Body of pancreas (tissue), 4 donors: ENCODE results near the gene ITGB2. TPM values are rescaled to one million over a fixed set of nuclear protein-coding genes. Genes with fewer than 3 reads are reported as not detected.

Experiments
- ATAC-seq: fragments of 150-250 bp; one replicate; pipeline ENCODE4 v1.9.1; 2016
- DNase-seq, 4 donors: peaks; one replicate each; pipeline ENCODE4 v3.0.0-alpha.2; 2019
- H3K27ac ChIP-seq, 4 donors: fragments of 200-600 bp; sonication (generic); 1 replicate in 3 of 4; 2 replicates in 1 of 4; pipeline versions ENCODE4 v1.5.1 to v1.6.1; 2016 to 2019; ENCODE audit warnings: mild to moderate bottlenecking in 1 of 4, mixed read lengths in 1 of 4, moderate library complexity in 1 of 4
- H3K27me3 ChIP-seq, 2 donors: fragments of 200-600 bp; sonication (generic); one replicate each; pipeline ENCODE4 v1.6.0; 2016; ENCODE audit warnings: mild to moderate bottlenecking in 1 of 2
- H3K36me3 ChIP-seq, 2 donors: fragments of 200-600 bp; sonication (generic); replicated peaks in 1 of 2; 2 replicates each; pipeline ENCODE4 v1.5.1; 2016; ENCODE audit warnings: low read depth in 2 of 2; ENCODE audit not compliant: insufficient read depth in 1 of 2
- H3K4me1 ChIP-seq: fragments of 200-600 bp; sonication (generic); one replicate; pipeline ENCODE4 v1.6.0; 2016
- H3K4me3 ChIP-seq, 2 donors: fragments of 200-600 bp; sonication (generic); 1 replicate in 1 of 2; 2 replicates in 1 of 2; pipeline ENCODE4 v1.5.1; 2016 to 2019
- H3K9me3 ChIP-seq, 3 donors: fragments of 200-600 bp; sonication (generic); 1 replicate in 2 of 3; 2 replicates in 1 of 3; pipeline ENCODE4 v1.5.1; 2016
- POLR2A ChIP-seq, 3 donors: fragments of 450-650 bp; IDR thresholded peaks; one replicate each; pipeline ENCODE4 v1.6.1; 2016; ENCODE audit warnings: antibody characterized with exemption in 3 of 3, mild to moderate bottlenecking in 2 of 3
- WGBS, 2 donors: methylation state at CpG; one replicate each; pipeline ENCODE4 v1.1.5; 2017; 5-methylcytosine and 5-hydroxymethylcytosine counted together
- intact Hi-C: fragments of 100-400 bp; cut with DNase I; formaldehyde crosslinking; loops from one replicate; pipeline ENCODE4 v1.15.1; 2023
- total RNA-seq, 2 donors: library from RNA; depleted of rRNA; stranded (reverse); fragments of >200 nt; gene quantifications; one replicate each; pipeline ENCODE4 v1.1.0, GENCODE V29; 2016
- TF ChIP-seq, protein P1 (sequence below), 7 experiments: fragments of 450-650 bp in 4 of 7; fragments of 200-600 bp in 3 of 7; sonication (generic) in 3 of 7; IDR thresholded peaks; one replicate each; pipeline ENCODE4 v1.5.1; 2016 to 2019; ENCODE audit warnings: antibody characterized with exemption in 7 of 7

The ITGB2 gene
- total RNA-seq, 2 donors from 2014 or later = 17.8 to 23.3 TPM

- intact Hi-C loops = no loop called here
- WGBS, 2 donors = 73 to 89% methylated on average over 7 to 8 of the region's 8 CpGs
- Histone ChIP-seq H3K36me3 (no peaks in the 10 kb centered on the region), H3K9me3 (no peaks in the 10 kb centered on the region), H3K4me1 (peaks cover 23% of the 10 kb centered on the region), H3K27ac (no peak overlapping the region), H3K27me3 (no peaks in the 10 kb centered on the region), H3K4me3 (no peak overlapping the region)
- no peak for DNase-seq
- ATAC-seq = no peak
- TF ChIP-seq, protein P1, sequence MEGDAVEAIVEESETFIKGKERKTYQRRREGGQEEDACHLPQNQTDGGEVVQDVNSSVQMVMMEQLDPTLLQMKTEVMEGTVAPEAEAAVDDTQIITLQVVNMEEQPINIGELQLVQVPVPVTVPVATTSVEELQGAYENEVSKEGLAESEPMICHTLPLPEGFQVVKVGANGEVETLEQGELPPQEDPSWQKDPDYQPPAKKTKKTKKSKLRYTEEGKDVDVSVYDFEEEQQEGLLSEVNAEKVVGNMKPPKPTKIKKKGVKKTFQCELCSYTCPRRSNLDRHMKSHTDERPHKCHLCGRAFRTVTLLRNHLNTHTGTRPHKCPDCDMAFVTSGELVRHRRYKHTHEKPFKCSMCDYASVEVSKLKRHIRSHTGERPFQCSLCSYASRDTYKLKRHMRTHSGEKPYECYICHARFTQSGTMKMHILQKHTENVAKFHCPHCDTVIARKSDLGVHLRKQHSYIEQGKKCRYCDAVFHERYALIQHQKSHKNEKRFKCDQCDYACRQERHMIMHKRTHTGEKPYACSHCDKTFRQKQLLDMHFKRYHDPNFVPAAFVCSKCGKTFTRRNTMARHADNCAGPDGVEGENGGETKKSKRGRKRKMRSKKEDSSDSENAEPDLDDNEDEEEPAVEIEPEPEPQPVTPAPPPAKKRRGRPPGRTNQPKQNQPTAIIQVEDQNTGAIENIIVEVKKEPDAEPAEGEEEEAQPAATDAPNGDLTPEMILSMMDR (IDR thresholded peaks at IDR 0.05) = no peak
- no peak for TF ChIP-seq POLR2A (IDR thresholded peaks at IDR 0.05)
Measured at GRCh38 chr21:44941567-44941966, 20.9 kb upstream of the ITGB2 start.

DNA sequence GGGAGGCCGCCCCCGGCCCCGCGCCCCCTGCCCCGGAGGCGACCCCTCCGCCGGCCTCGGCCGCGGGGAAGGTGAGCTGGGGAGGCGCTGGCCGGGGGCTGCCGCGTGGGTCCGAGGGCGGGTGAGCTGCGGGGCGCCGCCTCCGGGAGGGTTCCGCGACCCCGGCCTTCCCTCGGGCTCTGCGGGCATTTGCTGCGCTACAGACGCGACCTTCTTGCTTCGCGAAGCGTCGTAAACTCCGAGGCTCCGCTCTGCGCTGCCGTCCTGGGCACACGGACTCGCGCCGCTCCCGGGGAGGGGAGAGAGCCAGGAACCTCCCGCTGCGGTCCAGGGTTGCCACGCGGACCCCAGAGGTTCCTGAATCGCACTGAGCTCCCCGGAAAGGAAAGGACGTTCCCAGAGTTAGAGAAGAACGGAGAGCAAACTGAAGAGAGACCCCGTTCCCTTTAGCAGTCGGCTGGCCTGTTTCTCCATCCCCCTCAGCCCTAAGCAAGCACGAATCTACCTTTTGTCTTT lies 19.5 kb upstream of the ITGB2 start:
- Histone ChIP-seq H3K9me3 (no peaks in the 10 kb centered on the region), H3K27me3 (no peaks in the 10 kb centered on the region), H3K4me1 (peaks cover 23% of the 10 kb centered on the region), H3K27ac (peak overlapping the region in 2 of 4 donors; percentile 12 to 41), H3K36me3 (no peaks in the 10 kb centered on the region), H3K4me3 (peak overlapping the region; percentile 44 to 67)
- intact Hi-C loops = no loop called here
- no peak for DNase-seq
- 0% methylated on average over 5 to 48 of the region's 53 CpGs for WGBS, 2 donors
- TF ChIP-seq POLR2A (IDR thresholded peaks at IDR 0.05) = no peak
- TF ChIP-seq, protein P1 (IDR thresholded peaks at IDR 0.05) = no peak
- ATAC-seq = peak; percentile 30

GRCh38 chr21:44939532-44940115 lies 18.9 kb upstream of the ITGB2 start, which contains the start of gene SLX9:
Gene SLX9 (plus strand): TSS chr21:44940029. CDS start chr21:44940058, 29 bp downstream.
- H3K36me3 ChIP-seq = no peaks in the 10 kb centered on the region
- ATAC-seq = peak; percentile 96

DNA sequence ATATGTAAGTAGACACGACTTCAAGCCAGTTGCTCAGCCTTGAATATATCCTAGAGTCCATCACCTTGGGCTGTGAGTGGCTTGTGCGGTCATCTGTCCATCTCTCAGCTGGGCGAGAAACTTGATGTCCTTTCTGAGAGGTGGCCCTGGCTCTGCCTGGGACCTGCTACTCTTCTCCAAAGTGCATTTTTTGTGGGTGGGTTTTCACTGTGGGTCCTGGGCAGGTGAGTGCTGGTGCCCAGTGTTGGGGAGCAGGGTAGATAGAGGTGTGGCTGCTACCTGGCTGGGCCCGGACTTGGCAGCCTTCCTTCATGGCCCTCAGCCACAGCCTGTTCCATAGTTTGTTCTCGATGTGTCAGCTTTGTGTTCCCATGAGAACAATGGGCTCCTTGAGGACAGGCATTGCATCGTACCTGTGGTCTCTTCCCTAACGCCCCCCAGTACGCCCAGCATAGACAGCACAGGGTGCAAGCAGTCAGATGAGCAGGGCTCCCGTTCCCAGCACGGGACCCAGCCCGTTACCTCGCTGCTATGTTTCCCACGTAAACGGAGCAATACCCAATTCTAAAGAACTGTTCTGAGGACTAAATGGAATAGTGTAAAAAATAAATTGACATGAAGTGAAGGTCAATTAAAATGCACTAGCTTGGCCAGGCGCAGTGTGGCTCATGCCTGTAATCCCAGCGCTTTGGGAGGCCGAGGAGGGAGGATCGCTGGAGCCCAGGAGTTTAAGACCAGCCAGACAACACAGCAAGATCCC lies 18.3 kb upstream of the ITGB2 start:
- H3K4me3 ChIP-seq = peak overlapping the region in 1 of 2 donors; percentile 67
- DNase-seq (no peak), ATAC-seq (no peak)
- H3K36me3 ChIP-seq = no peaks in the 10 kb centered on the region
- H3K27ac ChIP-seq = no peak overlapping the region
- no peaks in the 10 kb centered on the region for H3K27me3 ChIP-seq
- intact Hi-C loops = no loop called here
- TF ChIP-seq POLR2A (IDR thresholded peaks at IDR 0.05) = no peak
- TF ChIP-seq, protein P1 (IDR thresholded peaks at IDR 0.05) = no peak
- peaks cover 23% of the 10 kb centered on the region for H3K4me1 ChIP-seq
- 66 to 74% methylated on average over 13 to 18 of the region's 18 CpGs for WGBS, 2 donors
- no peaks in the 10 kb centered on the region for H3K9me3 ChIP-seq

More at GRCh38 chr21:44939532-44940115, 18.9 kb upstream of the ITGB2 start, which contains the start of gene SLX9:
- TF ChIP-seq, protein P1 (IDR thresholded peaks at IDR 0.05) = peak in 1 of 7 experiments; percentile 23
- peak in 2 of 3 donors; percentile 73 to 80 for TF ChIP-seq POLR2A (IDR thresholded peaks at IDR 0.05)
- intact Hi-C loops = no loop called here
- Histone ChIP-seq H3K4me3 (peak within 1 kb of the TSS; percentile 44 to 67), H3K27me3 (no peaks in the 10 kb centered on the region), H3K4me1 (peaks cover 23% of the 10 kb centered on the region), H3K27ac (peak within 1 kb of the TSS in 3 of 4 donors; percentile 34 to 44 (median 41)), H3K9me3 (no peaks in the 10 kb centered on the region)
- peak; percentile 77 to 82 (median 80) for DNase-seq
- 3 to 19% methylated on average over 4 to 63 of the region's 69 CpGs for WGBS, 2 donors
